ENCODE data around the gene ATP5IF1. TPM values are rescaled to one million over a fixed set of nuclear protein-coding genes. Genes with fewer than 3 reads are reported as not detected.

ATP5IF1 gene
- total RNA-seq, 1 donor from 2014 or later = 423 TPM

- DNase-seq (ENCODE audit: low spot score) = peak; percentile 98
- intact Hi-C loops (cut with DNase I) = no loop called here
Measured at GRCh38 chr1:28232558-28233263, 3.2 kb upstream of the ATP5IF1 start, which contains the start of gene DNAJC8. Gene DNAJC8, minus strand, starts transcription at chr1:28233029. Its CDS starts 31 bp downstream, at chr1:28232998.

DNA sequence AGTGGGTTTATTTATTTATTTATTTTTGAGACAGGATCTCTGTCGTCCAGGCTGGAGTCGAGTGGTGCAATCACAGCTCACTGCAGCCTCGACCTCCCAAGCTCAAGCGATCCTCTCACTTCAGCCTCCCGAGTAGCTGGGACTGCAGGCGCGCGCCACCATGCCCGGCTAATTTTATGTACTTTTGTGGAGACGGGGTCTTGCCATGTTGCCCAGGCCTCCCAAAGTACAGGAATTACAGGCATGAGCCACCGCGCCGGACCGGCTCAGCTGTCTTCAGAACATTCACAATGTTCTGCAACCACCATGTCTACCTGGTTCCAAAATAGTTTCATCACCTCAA, 2.7 kb upstream of the ATP5IF1 start:
- intact Hi-C loops (cut with DNase I) = no loop called here
- no peak for DNase-seq (ENCODE audit: low spot score)

DNA sequence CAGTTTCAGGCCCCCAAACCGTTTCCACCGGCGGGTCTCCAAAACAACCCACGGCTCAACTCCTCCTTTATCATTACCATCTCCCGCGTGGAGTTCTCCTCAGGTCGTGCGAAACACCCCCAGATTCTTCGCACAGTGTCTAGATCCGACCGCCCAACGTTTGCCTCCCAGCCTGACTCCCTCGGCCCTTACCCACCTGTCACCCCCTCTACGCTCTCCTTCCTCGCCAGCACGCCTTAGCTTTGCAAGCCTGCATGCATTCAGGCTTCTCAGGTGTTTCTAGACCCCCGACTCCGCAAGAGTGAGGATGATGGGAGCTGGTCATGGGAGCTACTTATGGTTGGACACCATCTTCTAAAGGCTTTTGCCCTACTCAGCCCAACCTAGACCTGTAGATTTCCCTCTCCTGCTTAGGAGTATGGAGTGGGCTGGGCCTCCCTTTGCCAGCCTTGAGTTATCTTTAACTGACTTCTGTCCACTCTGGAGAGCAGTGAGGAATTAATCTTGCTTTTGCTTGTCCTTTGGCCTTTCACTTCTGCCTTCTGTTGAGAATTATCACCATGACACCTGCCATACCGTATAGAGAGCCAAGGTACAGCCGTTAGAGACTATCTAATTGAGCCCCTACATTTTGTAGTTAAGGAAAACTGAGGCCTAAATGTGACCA, 865 bp downstream of the ATP5IF1 start:
- intact Hi-C loops (cut with DNase I) = no loop called here
- DNase-seq (ENCODE audit: low spot score) = no peak

DNA sequence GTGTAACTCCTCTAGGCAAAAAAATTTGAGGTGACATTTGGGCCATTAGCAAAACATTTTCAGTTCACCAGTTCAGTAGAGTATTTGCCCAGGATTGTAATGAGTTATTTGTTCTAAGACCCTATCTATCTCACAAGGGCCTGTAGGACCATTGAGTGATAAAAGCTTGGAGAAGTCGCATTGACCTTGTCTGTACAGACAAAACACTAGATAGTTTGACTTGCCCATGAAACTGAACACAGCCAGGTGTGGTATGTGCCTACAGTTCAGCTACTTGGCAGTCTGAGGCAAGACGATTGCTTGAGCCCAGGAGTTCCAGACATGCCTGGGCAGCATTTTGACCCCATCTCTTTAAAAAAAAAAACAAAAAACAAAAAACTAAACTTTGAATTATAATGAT, 3.1 kb downstream of the ATP5IF1 start:
- no peak for DNase-seq (ENCODE audit: low spot score)
- intact Hi-C loops (cut with DNase I) = no loop called here

DNA sequence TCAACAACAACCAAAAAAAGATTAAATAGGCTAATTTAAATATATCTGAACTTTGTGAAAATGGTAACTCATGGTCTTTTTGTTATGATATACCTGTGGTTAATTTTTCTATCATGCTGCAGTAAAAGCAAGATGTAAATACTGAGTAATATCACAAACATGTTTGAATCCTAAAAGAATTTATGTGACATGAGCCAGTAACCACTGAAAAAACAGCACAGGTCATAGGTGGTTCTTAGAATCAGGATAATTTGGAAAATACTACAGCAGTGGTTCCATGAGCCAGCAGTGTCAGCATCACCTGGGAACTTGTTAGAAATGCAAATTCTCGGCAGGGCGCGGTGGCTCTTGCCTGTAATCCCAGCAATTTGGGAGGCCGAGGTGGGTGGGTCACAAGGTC, 4.1 kb downstream of the ATP5IF1 start:
- DNase-seq (ENCODE audit: low spot score) = no peak

DNA sequence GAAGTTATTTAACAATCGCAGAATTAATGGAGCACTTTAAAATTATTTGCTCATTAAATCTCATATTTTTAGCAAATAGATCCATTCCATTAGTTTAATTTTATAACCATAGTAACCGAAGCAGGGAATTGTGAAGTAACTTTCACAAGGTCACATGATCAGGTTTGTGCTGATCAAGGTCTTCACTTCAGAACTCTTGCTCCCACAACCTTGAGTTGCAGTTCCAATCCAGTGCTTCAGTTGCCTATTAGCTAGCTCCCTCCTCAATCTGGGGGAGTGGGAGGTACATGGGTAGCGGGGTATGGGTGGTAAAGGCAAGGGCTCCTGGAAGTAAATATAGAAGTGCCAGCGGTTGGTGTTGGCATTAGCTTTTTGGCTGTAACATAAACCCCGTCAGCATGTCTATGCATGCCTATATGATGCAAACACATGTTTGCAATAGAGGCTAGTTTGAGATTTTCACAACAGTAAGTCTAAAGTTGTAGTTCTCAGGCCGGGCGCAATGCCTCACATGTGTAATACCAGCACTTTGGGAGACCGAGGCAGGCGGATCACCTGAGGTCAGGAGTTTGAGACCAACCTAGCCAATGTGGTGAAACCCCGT, 5.8 kb downstream of the ATP5IF1 start:
- intact Hi-C loops (cut with DNase I) = no loop called here
- no peak for DNase-seq (ENCODE audit: low spot score)

More for the DNA sequence above, 4.1 kb downstream of the ATP5IF1 start:
- intact Hi-C loops (cut with DNase I) = no loop called here

DNA sequence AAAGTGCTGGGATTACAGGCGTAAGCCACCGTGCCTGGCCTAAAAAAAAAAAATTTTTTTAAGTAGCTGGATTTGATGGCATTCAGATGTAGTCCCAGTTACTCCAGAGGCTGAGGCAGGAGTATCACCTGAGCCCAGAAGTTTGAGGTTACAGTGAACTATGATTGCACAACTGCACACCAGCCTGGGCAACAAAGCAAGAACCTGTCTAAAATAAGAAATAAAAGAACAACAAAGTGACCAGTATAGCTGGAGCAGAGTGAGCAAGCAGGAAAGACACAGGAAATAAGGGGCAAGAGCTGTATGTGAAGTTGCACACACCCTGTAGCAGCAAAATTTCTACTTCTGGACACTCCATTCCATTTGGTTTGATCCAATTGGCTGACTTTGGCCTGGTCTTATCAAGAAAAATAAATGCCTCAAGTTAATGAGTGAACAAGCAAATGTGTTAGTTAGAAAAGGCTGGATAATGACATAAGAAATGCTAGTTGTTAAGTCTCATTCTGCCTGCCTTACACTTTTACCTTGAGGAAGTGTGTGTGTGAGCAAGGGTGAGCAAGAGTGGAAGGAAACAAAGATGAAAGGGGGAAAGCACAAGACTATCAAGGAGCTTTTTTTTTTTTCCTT, 7.9 kb downstream of the ATP5IF1 start:
- intact Hi-C loops (cut with DNase I) = no loop called here
- DNase-seq (ENCODE audit: low spot score) = no peak

DNA sequence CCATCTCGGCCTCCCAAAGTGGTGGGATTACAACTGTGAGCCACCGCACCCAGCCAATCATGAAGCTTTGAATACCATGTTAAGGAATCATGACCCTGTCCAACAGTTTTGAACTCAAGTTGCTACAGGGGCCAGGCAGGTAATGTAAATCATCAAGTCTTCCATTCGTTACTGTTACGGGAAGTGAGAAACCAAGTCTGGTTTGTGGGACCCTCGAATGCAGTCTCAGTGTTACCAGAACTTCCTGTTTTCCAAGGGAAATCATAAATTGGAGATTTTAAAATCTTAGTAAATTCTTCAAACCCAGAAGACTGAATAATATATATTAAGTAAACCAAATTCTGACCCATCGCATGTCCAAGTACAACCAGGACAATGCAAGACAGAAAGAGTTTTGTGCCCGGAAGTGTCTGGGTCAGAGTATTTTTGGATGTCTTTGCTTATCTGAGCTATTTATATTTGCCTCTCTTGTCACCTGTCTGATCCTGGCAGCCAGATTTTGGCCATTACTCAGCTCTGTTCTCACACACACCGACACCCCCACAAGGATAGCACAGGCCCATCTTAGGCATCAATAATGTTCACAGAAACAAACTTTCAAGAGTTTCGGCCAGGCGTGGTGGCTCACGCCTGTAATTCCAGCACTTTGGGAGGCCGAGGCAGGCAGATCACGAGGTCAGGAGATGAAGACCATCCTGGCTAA, 8.8 kb downstream of the ATP5IF1 start:
- no peak for DNase-seq (ENCODE audit: low spot score)
- intact Hi-C loops (cut with DNase I) = loop anchor here (5.0 kb wide), 3 partner anchors 123 to 358 kb away; partner anchors contain the start of genes PHACTR4 and RCC1

DNA sequence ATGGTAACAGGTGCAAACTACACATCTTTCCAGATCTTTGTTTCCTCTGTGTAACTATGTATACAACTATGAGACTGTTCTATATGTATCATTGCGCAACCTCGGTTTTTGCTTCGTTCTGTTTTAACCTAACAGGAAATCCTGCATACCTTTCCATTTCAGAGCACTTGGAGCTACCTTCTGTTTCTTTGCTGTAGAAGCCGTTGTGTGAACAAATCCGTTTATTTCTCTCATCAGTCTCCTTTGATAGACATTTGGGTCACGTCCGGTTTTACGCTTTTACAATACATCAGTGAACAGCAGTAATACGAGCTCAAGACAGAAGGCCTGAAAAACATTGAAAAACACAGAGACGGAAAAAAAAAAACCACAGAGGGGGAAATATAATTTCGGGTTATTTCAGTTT, 10.5 kb downstream of the ATP5IF1 start:
- intact Hi-C loops (cut with DNase I) = loop anchor here (5.0 kb wide), 3 partner anchors 121 to 356 kb away; partner anchors contain the start of genes PHACTR4 and RCC1
- DNase-seq (ENCODE audit: low spot score) = no peak

DNA sequence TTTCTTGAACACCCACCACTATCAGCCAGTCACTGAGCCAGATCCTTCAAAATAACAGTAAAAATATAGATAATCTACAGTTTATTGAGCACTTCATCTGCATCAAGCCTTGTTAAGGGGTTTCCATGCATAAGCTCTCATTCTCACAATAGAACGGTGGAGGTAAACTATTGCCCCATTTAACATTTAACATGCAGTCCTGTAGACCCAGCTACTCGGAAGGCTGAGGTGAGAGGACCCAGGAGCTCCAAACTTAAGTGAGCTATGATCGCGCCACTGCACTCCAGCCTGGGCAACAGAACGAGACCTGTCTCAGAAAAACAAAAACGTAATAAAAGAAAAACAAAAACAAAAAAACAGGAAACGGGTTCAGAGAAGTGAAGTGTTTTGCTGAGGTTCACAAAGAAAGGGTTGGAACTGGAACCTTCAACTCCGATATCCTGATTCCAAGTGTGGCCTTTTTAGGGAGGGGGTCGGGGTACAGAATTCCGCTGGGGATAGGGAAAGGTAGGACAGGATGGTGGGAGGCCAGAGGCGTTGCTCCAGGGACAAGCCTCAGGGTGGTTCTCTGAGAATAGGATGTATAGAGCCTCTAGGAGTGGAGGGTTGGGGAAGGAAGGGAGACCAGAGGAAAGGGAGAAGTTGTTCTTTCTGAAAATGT, 11.8 kb downstream of the ATP5IF1 start:
- intact Hi-C loops (cut with DNase I) = loop anchor here (2.0 to 5.0 kb wide), 4 partner anchors 81 to 355 kb away; partner anchors contain the start of genes MED18, PHACTR4 and RCC1
- no peak for DNase-seq (ENCODE audit: low spot score)

GRCh38 chr1:28248273-28249012, 12.5 kb downstream of the ATP5IF1 start:
- intact Hi-C loops (cut with DNase I) = loop anchor here (2.0 to 5.0 kb wide), 4 partner anchors 80 to 354 kb away; partner anchors contain the start of genes MED18, PHACTR4 and RCC1
- DNase-seq (ENCODE audit: low spot score) = peak; percentile 86

DNA sequence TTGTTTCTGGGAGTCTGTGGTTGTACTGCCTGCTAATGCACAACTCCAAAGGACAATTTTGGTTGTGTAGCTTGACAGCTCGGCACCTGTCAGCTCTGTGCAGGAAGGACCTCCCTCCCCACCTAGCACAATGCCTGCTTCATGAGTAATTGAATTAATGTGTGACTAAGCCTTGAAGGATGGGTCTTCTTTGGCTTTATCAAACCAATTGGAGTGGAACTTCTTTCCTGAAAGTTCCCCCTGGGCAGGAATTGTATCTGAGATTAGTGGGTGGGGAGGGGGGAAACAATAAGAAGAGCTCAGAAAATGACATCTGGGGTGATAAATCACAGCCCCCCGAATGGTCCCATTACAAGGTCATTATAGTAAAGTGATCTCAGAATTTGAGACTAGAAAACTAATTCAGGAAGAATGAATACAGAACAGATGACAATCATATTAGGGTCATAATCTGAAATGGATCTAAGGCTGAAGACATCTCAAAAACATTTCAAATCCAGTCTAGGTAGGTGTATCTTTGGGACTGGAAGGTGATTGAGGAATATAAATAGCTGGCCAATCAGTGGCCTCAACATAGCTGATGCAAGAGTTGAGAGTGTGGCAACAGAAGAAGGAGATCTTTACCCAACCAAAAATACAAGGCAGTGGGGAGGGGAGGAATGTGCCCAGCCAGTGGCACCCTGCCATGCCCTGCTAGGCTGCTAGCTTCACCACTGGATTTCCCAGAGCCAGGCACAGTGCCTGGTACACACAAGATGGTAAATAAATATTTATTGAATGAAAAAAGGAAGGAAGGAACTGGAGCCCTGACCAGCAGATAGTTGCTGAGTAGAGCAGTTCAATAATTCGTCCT, 13.3 kb downstream of the ATP5IF1 start:
- no peak for DNase-seq (ENCODE audit: low spot score)
- intact Hi-C loops (cut with DNase I) = loop anchor here (2.0 to 5.0 kb wide), 4 partner anchors 80 to 353 kb away; partner anchors contain the start of genes MED18, PHACTR4 and RCC1

DNA sequence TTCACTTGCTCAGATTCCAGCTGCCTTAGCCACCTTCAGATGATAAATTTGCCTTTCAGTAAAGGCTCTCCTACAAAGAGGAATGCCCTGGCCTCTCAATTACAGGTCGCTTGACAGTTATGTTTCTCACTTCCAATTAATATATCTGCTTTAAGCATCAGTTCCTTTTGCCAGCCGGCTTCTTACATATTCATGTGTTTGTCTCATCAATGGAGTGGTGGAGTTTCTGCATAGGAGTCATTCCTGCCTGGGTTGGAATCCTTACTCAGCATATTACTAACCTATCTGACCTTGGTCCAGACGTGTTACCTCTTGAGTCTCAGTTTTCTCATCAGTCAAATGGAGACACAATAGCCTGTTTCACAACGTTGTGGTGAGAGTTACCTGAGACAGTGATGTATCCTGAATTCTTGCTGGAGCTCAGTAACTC, 14.0 kb downstream of the ATP5IF1 start:
- intact Hi-C loops (cut with DNase I) = loop anchor here (2.0 to 5.0 kb wide), 4 partner anchors 79 to 352 kb away; partner anchors contain the start of genes MED18, PHACTR4 and RCC1
- DNase-seq (ENCODE audit: low spot score) = no peak

GRCh38 chr1:28256197-28256827, 20.4 kb downstream of the ATP5IF1 start:
- no peak for DNase-seq (ENCODE audit: low spot score)
- intact Hi-C loops (cut with DNase I) = no loop called here

GRCh38 chr1:28257736-28258135, 21.8 kb downstream of the ATP5IF1 start:
- intact Hi-C loops (cut with DNase I) = no loop called here
- DNase-seq (ENCODE audit: low spot score) = no peak

- intact Hi-C loops (cut with DNase I) = no loop called here
- DNase-seq (ENCODE audit: low spot score) = no peak
Measured at GRCh38 chr1:28258628-28259251, 22.8 kb downstream of the ATP5IF1 start.
